ENCODE data around the gene GTPBP3. TPM values are rescaled to one million over a fixed set of nuclear protein-coding genes. Genes with fewer than 3 reads are reported as not detected.
A peak's percentile ranks its signal among the peaks of the same experiment; 100 is the strongest.

GTPBP3 gene
- total RNA-seq, 1 donor from 2014 or later: 45.0 TPM

GRCh38 chr19:17324357-17325114 lies 12.8 kb upstream of the GTPBP3 start:
- peaks cover 5% of the 10 kb centered on the region for H3K27me3 Mint-ChIP-seq (ENCODE audit: low read depth)
- TF ChIP-seq, protein P1, sequence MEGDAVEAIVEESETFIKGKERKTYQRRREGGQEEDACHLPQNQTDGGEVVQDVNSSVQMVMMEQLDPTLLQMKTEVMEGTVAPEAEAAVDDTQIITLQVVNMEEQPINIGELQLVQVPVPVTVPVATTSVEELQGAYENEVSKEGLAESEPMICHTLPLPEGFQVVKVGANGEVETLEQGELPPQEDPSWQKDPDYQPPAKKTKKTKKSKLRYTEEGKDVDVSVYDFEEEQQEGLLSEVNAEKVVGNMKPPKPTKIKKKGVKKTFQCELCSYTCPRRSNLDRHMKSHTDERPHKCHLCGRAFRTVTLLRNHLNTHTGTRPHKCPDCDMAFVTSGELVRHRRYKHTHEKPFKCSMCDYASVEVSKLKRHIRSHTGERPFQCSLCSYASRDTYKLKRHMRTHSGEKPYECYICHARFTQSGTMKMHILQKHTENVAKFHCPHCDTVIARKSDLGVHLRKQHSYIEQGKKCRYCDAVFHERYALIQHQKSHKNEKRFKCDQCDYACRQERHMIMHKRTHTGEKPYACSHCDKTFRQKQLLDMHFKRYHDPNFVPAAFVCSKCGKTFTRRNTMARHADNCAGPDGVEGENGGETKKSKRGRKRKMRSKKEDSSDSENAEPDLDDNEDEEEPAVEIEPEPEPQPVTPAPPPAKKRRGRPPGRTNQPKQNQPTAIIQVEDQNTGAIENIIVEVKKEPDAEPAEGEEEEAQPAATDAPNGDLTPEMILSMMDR (IDR thresholded peaks at IDR 0.05; ENCODE audit: unreplicated experiment): no peak
- no peak for DNase-seq (ENCODE audit: low spot score in 2 of 2, unreplicated experiment in 2 of 2)
- no peak overlapping the region for H3K27ac Mint-ChIP-seq
- peaks cover 11% of the 10 kb centered on the region for H3K4me1 Mint-ChIP-seq
- no peaks in the 10 kb centered on the region for H3K9me3 Mint-ChIP-seq
- no peak overlapping the region for H3K4me3 Mint-ChIP-seq
- peaks cover 5% of the 10 kb centered on the region for H3K36me3 Mint-ChIP-seq

- TF ChIP-seq, protein P1 (IDR thresholded peaks at IDR 0.05; ENCODE audit: unreplicated experiment): no peak
- Mint-ChIP-seq H3K27ac (no peak overlapping the region), H3K4me3 (no peak overlapping the region), H3K27me3 (ENCODE audit: low read depth) (peaks cover 9% of the 10 kb centered on the region), H3K36me3 (peaks cover 2% of the 10 kb centered on the region), H3K9me3 (no peaks in the 10 kb centered on the region), H3K4me1 (peaks cover 11% of the 10 kb centered on the region)
- DNase-seq (ENCODE audit: low spot score in 2 of 2, unreplicated experiment in 2 of 2): no peak
These were observed 12.2 kb upstream of the GTPBP3 start for GRCh38 chr19:17325133-17325532.

GRCh38 chr19:17325881-17326594 lies 11.3 kb upstream of the GTPBP3 start:
- Mint-ChIP-seq H3K4me3 (peak overlapping the region; percentile 10), H3K27ac (peak overlapping the region; percentile 26), H3K9me3 (no peaks in the 10 kb centered on the region), H3K36me3 (peaks cover 6% of the 10 kb centered on the region), H3K27me3 (ENCODE audit: low read depth) (peaks cover 14% of the 10 kb centered on the region), H3K4me1 (peaks cover 11% of the 10 kb centered on the region)
- TF ChIP-seq, protein P1 (IDR thresholded peaks at IDR 0.05; ENCODE audit: unreplicated experiment): no peak
- no peak for DNase-seq (ENCODE audit: low spot score in 2 of 2, unreplicated experiment in 2 of 2)

DNA sequence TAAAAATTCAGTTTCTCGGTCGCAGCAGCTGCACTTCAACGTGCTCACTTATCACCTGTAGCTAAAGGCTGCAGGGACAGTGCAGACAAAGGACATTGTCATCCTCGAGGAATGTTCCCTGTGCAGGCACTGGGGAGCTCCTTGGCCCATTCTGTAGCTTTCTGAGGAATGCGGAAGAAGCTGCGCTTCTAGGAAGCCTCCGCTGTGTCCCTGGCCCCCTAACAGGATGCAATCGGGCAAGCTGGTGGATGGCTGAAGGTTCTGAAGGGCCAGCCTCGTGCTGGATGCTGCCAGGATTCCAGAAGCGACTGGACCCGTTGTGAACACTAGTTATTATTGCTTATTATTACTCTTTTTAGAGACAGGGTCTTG lies 10.8 kb upstream of the GTPBP3 start:
- Mint-ChIP-seq H3K9me3 (no peaks in the 10 kb centered on the region), H3K4me3 (peak overlapping the region; percentile 37), H3K4me1 (peaks cover 11% of the 10 kb centered on the region), H3K27ac (peak overlapping the region; percentile 43), H3K27me3 (ENCODE audit: low read depth) (peaks cover 14% of the 10 kb centered on the region), H3K36me3 (peaks cover 6% of the 10 kb centered on the region)
- no peak for DNase-seq (ENCODE audit: low spot score in 2 of 2, unreplicated experiment in 2 of 2)
- TF ChIP-seq, protein P1 (IDR thresholded peaks at IDR 0.05; ENCODE audit: unreplicated experiment): no peak

DNA sequence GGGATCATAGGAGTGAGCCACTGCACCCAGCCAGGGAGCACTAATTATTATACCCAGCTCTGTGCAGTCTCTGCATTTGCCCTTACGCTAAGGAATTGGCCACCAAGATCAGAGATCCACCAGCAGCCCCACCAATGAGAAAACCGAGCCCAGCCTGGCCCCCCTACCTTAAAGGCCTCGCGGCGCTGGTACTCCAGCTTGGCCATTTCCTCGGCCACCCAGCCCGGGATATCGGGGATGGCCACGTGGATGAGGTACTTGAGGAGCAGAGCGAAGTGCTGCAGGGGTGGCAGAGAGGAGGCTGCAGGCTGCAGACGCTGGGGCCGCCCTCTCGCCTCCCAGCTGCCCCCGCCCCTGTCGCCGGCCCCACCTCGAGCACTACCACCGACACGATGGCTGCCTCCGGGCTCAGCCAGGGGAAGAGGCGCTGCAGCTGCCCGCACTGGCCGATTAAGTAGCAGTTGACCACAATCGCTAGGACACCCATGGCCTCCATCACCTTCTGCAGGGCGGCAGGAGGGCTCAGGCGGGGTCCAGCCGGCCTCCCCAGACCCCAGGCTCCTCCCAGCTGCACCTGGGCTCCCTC lies 10.2 kb upstream of the GTPBP3 start:
- peak overlapping the region; percentile 84 for H3K4me3 Mint-ChIP-seq
- H3K27ac Mint-ChIP-seq: peak overlapping the region; percentile 96
- H3K36me3 Mint-ChIP-seq: peaks cover 6% of the 10 kb centered on the region
- H3K9me3 Mint-ChIP-seq: no peaks in the 10 kb centered on the region
- DNase-seq (ENCODE audit: low spot score in 2 of 2, unreplicated experiment in 2 of 2): no peak
- peaks cover 11% of the 10 kb centered on the region for H3K4me1 Mint-ChIP-seq
- peaks cover 14% of the 10 kb centered on the region for H3K27me3 Mint-ChIP-seq (ENCODE audit: low read depth)
- TF ChIP-seq, protein P1 (IDR thresholded peaks at IDR 0.05; ENCODE audit: unreplicated experiment): no peak

All from mesothelial cell of epicardium (in vitro differentiated cells).